HepG2 (cell line): ENCODE results near the gene RAB23. TPM values are rescaled to one million over a fixed set of nuclear protein-coding genes. Genes with fewer than 3 reads are reported as not detected.

Experiments
- AKAP8 ChIP-seq: sonication (generic); formaldehyde crosslinking; IDR thresholded peaks from 2 replicates; pipeline ENCODE4 v1.5.1; 2020; ENCODE audit warnings: mild to moderate bottlenecking, missing genetic modification reagents
- CBX1 ChIP-seq: IDR thresholded peaks from one replicate; pipeline ENCODE4 v1.6.1; 2016; ENCODE audit warnings: antibody characterized with exemption, low read depth
- FOXP1 ChIP-seq, 2 experiments: fragments of 450-650 bp in 1 of 2; IDR thresholded peaks; 2 replicates each; pipeline ENCODE4 v1.6.1; 2017 to 2018; ENCODE audit warnings: antibody characterized with exemption in 1 of 2
- KLF9 ChIP-seq: IDR thresholded peaks from 2 replicates; pipeline ENCODE4 v1.6.1; 2016; ENCODE audit warnings: low read depth
- MEF2D ChIP-seq: sonication (generic); formaldehyde crosslinking; IDR thresholded peaks from 2 replicates; pipeline ENCODE4 v1.5.1; 2020; ENCODE audit warnings: mild to moderate bottlenecking, missing genetic modification reagents
- PCBP1 ChIP-seq: fragments of 200-400 bp; formaldehyde crosslinking; IDR thresholded peaks from 2 replicates; pipeline ENCODE4 v1.6.1; 2017; ENCODE audit warnings: mild to moderate bottlenecking, low read depth, low read length, borderline replicate concordance
- PHB2 ChIP-seq: fragments of 450-650 bp; IDR thresholded peaks from 2 replicates; pipeline ENCODE4 v1.6.1; 2018; ENCODE audit not compliant: partially characterized antibody
- REL ChIP-seq: sonication (generic); formaldehyde crosslinking; conservative IDR thresholded peaks from 2 replicates; pipeline ENCODE4 v1.8.0; 2022; ENCODE audit warnings: mild to moderate bottlenecking, missing genetic modification reagents, moderate library complexity
- RFX3 ChIP-seq: IDR thresholded peaks from 2 replicates; pipeline ENCODE4 v1.6.1; 2016; ENCODE audit warnings: missing biosample characterization, missing genetic modification reagents
- SP2 ChIP-seq: sonication (generic); formaldehyde crosslinking; IDR thresholded peaks from 2 replicates; pipeline ENCODE4 v1.5.1; 2020; ENCODE audit warnings: mild to moderate bottlenecking, missing genetic modification reagents
- TBX2 ChIP-seq: sonication (generic); formaldehyde crosslinking; IDR thresholded peaks from 2 replicates; pipeline ENCODE4 v1.5.0; 2020; ENCODE audit warnings: missing genetic modification reagents, mild to moderate bottlenecking, borderline replicate concordance
- THAP11 ChIP-seq: IDR thresholded peaks from 2 replicates; pipeline ENCODE4 v1.6.1; 2016; ENCODE audit warnings: missing biosample characterization, missing genetic modification reagents
- TSC22D2 ChIP-seq: sonication (generic); formaldehyde crosslinking; IDR thresholded peaks from 2 replicates; pipeline ENCODE4 v1.5.1; 2020; ENCODE audit warnings: missing genetic modification reagents, mild to moderate bottlenecking, borderline replicate concordance
- ZC3H13 ChIP-seq: sonication (generic); formaldehyde crosslinking; IDR thresholded peaks from 2 replicates; pipeline ENCODE4 v1.8.1; 2023; ENCODE audit warnings: mild to moderate bottlenecking, missing genetic modification reagents, moderate library complexity
- ZMAT5 ChIP-seq: sonication (generic); formaldehyde crosslinking; IDR thresholded peaks from 2 replicates; pipeline ENCODE4 v1.5.0; 2020; ENCODE audit warnings: mild to moderate bottlenecking, low read depth, missing genetic modification reagents, borderline replicate concordance
- ZNF256 ChIP-seq: sonication (generic); formaldehyde crosslinking; conservative IDR thresholded peaks from 2 replicates; pipeline ENCODE4 v1.4.0; 2020; ENCODE audit warnings: missing genetic modification reagents
- ZNF282 ChIP-seq: fragments of 450-650 bp; IDR thresholded peaks from 2 replicates; pipeline ENCODE4 v1.6.1; 2018; ENCODE audit not compliant: partially characterized antibody
- ZNF484 ChIP-seq: sonication (generic); formaldehyde crosslinking; IDR thresholded peaks from 2 replicates; pipeline ENCODE4 v1.5.1; 2020; ENCODE audit warnings: mild to moderate bottlenecking, low read depth, missing genetic modification reagents, borderline replicate concordance
- ZNF598 ChIP-seq: sonication (generic); formaldehyde crosslinking; IDR thresholded peaks from 2 replicates; pipeline ENCODE4 v1.5.1; 2020; ENCODE audit warnings: mild to moderate bottlenecking, missing genetic modification reagents, borderline replicate concordance
- ZNF724P ChIP-seq: sonication (generic); formaldehyde crosslinking; IDR thresholded peaks from 2 replicates; pipeline ENCODE4 v1.8.0; 2022; ENCODE audit warnings: missing genetic modification reagents, borderline replicate concordance
- ZNF883 ChIP-seq: sonication (generic); formaldehyde crosslinking; IDR thresholded peaks from 2 replicates; pipeline ENCODE4 v1.5.1; 2020; ENCODE audit warnings: mild to moderate bottlenecking, missing genetic modification reagents; ENCODE audit errors: not compliant biosample characterization
- polyA plus RNA-seq, 8 experiments: library from polyadenylated mRNA; depleted of rRNA in 3 of 8; stranded (reverse) in 7 of 8; unstranded in 1 of 8; fragments of >200 nt; fragmentation: Illumina TruSeq in 4 of 8; extraction: Trizol in 4 of 8; gene quantifications; 2 replicates each; pipeline versions ENCODE4 v1.2.1 to v1.2.3, GENCODE V29; 2011 to 2016; ENCODE audit warnings: low read depth in 4 of 8, missing spikeins in 1 of 8, mixed read lengths in 1 of 8; ENCODE audit not compliant: insufficient read depth in 1 of 8
- total RNA-seq, 5 experiments: library from RNA; depleted of rRNA; stranded (reverse); fragments of >200 nt; fragmentation: Illumina TruSeq; extraction: Trizol; gene quantifications; 2 replicates each; pipeline ENCODE4 v1.2.3, GENCODE V29; 2016; ENCODE audit warnings: low read depth in 1 of 5
- TF ChIP-seq, protein P1 (sequence below): sonication (generic); formaldehyde crosslinking; IDR thresholded peaks from 2 replicates; pipeline ENCODE4 v1.5.0; 2020; ENCODE audit warnings: missing genetic modification reagents, mild to moderate bottlenecking, borderline replicate concordance
- TF ChIP-seq, protein P2 (sequence below): sonication (generic); formaldehyde crosslinking; IDR thresholded peaks from 2 replicates; pipeline ENCODE4 v1.4.0; 2020; ENCODE audit warnings: missing genetic modification reagents
- TF ChIP-seq, protein P3 (sequence below): sonication (generic); formaldehyde crosslinking; IDR thresholded peaks from 2 replicates; pipeline ENCODE4 v1.9.0; 2022; ENCODE audit warnings: missing genetic modification reagents, mild to moderate bottlenecking, borderline replicate concordance

RAB23 gene
- total and polyA plus RNA-seq, 2 of the 13 experiments (the other 11 are each of a cell fraction or from before 2014, with no cell fraction given), result 5.5 to 16.4 TPM

DNA sequence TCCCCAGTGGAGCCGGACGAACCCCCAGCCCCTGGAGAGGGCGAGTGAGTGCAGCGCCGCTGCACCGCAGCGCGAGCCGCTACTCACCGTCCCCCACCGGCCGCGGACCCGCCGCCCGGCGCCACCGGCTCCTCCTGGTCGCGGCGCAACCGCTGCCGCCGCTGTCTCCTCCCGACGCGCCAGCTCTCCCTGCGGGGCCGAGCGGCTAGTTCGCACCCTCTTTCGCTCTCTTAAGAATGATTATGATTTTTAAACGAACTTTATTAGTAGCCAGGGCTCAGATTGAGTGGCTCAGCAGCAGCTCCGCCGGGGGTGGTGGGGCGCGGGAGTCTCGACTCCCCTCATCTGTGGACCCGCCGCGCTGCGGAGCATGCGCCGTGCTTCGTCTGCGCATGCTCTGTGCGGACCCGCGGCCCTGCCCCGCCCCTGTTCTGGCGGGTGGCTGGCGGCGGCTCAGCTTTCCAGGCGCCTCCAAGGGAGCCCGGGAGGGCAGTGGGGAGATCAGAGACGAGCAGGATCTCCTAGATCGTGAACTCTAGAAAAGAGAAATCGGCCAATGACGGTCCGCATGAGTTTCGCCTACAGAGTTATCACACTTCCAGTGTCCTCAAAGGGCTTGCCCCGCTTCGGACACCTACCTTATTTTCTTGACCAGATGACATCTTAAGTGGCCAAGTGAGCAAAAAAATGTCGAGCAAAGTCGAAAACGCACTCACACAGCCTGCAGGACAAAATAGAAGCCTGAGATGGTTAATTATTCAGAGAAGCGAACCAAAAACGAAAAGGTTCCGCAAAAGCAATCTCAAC, at the start of gene RAB23 (continued):
- TF ChIP-seq TSC22D2 (CRISPR knock-in tag), result peak; percentile 72; the same call in 1 of the 2 replicates
- TF ChIP-seq RFX3 (CRISPR knock-in tag), result no peak
- no peak for TF ChIP-seq ZNF598 (CRISPR knock-in tag)
- no peak for TF ChIP-seq ZMAT5 (CRISPR knock-in tag)
- TF ChIP-seq PCBP1, result no peak; the same call in 1 of the 2 replicates
- no peak; the same call in 1 of the 2 replicates for TF ChIP-seq ZNF256 (CRISPR knock-in tag)
- TF ChIP-seq FOXP1 (IDR thresholded peaks at IDR 0.05), result no peak
- no peak for TF ChIP-seq FOXP1 (CRISPR knock-in tag; IDR thresholded peaks at IDR 0.05)
- TF ChIP-seq ZNF484 (CRISPR knock-in tag), result no peak
- TF ChIP-seq, protein P1, sequence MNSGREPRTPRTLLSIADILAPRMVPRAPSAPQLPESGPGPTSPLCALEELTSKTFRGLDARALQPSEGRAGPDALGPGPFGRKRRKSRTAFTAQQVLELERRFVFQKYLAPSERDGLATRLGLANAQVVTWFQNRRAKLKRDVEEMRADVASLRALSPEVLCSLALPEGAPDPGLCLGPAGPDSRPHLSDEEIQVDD (CRISPR knock-in tag), result no peak
- no peak for TF ChIP-seq SP2
- TF ChIP-seq AKAP8 (CRISPR knock-in tag), result no peak
- no peak for TF ChIP-seq ZNF282
- peak; percentile 28; the same call in 1 of the 2 replicates for TF ChIP-seq REL (CRISPR knock-in tag)
- 0 out of 2 replicates have a peak, but pooled peaks have one; percentile 42 for TF ChIP-seq KLF9 (CRISPR knock-in tag)
- TF ChIP-seq MEF2D, result peak; percentile 80
- TF ChIP-seq, protein P2, sequence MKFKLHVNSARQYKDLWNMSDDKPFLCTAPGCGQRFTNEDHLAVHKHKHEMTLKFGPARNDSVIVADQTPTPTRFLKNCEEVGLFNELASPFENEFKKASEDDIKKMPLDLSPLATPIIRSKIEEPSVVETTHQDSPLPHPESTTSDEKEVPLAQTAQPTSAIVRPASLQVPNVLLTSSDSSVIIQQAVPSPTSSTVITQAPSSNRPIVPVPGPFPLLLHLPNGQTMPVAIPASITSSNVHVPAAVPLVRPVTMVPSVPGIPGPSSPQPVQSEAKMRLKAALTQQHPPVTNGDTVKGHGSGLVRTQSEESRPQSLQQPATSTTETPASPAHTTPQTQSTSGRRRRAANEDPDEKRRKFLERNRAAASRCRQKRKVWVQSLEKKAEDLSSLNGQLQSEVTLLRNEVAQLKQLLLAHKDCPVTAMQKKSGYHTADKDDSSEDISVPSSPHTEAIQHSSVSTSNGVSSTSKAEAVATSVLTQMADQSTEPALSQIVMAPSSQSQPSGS (CRISPR knock-in tag), result 0 out of 2 replicates have a peak, but pooled peaks have one; percentile 64
- TF ChIP-seq CBX1, result no peak
- TF ChIP-seq ZC3H13 (CRISPR knock-in tag), result no peak
- no peak for TF ChIP-seq ZNF883 (CRISPR knock-in tag)
- no peak for TF ChIP-seq ZNF724P (CRISPR knock-in tag)
- TF ChIP-seq, protein P3, sequence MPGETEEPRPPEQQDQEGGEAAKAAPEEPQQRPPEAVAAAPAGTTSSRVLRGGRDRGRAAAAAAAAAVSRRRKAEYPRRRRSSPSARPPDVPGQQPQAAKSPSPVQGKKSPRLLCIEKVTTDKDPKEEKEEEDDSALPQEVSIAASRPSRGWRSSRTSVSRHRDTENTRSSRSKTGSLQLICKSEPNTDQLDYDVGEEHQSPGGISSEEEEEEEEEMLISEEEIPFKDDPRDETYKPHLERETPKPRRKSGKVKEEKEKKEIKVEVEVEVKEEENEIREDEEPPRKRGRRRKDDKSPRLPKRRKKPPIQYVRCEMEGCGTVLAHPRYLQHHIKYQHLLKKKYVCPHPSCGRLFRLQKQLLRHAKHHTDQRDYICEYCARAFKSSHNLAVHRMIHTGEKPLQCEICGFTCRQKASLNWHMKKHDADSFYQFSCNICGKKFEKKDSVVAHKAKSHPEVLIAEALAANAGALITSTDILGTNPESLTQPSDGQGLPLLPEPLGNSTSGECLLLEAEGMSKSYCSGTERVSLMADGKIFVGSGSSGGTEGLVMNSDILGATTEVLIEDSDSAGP (CRISPR knock-in tag), result peak; percentile 45; the same call in 1 of the 2 replicates
- TF ChIP-seq PHB2, result no peak
- peak; percentile 65 for TF ChIP-seq THAP11 (CRISPR knock-in tag)
- TF ChIP-seq TBX2 (CRISPR knock-in tag), result peak; percentile 73
